ENCODE measurements around the gene AGPAT4.
"Not testable (repeated sequence)": the region's sequence is repeated elsewhere in the genome, so short reads cannot be mapped to it uniquely, and the experiment has no call there.

AGPAT4 gene

GRCh38 chr6:161138543-161139303 is 135.1 kb downstream of the AGPAT4 start:
- peak; percentile 74 for DNase-seq (ENCODE audit: low spot score)

GRCh38 chr6:161137839-161138542 is 135.9 kb downstream of the AGPAT4 start:
- no peak for DNase-seq (ENCODE audit: low spot score)

- no peak for DNase-seq (ENCODE audit: low spot score)
Observed at GRCh38 chr6:161137320-161137719, 136.5 kb downstream of the AGPAT4 start.

- no peak for DNase-seq (ENCODE audit: low spot score)
Observed at GRCh38 chr6:161136655-161137054, 137.2 kb downstream of the AGPAT4 start.

- no peak for DNase-seq (ENCODE audit: low spot score)
Observed at GRCh38 chr6:161135695-161136591, 137.9 kb downstream of the AGPAT4 start.

GRCh38 chr6:161134550-161135298 is 139.1 kb downstream of the AGPAT4 start:
- DNase-seq (ENCODE audit: low spot score), result no peak

- DNase-seq (ENCODE audit: low spot score), result no peak
Observed at GRCh38 chr6:161133963-161134362, 139.9 kb downstream of the AGPAT4 start.

GRCh38 chr6:161132384-161132783 is 141.5 kb downstream of the AGPAT4 start:
- no peak for DNase-seq (ENCODE audit: low spot score)

- no peak for DNase-seq (ENCODE audit: low spot score)
Observed at GRCh38 chr6:161130967-161131766, 142.7 kb downstream of the AGPAT4 start.

- no peak for DNase-seq (ENCODE audit: low spot score)
Observed at GRCh38 chr6:161130541-161130940, 143.3 kb downstream of the AGPAT4 start.

- no peak for DNase-seq (ENCODE audit: low spot score)
Observed at GRCh38 chr6:161128680-161129196, 145.1 kb downstream of the AGPAT4 start.

GRCh38 chr6:161128230-161128629 is 145.6 kb downstream of the AGPAT4 start:
- no peak for DNase-seq (ENCODE audit: low spot score)

GRCh38 chr6:161127071-161127740 is 146.7 kb downstream of the AGPAT4 start:
- no peak for DNase-seq (ENCODE audit: low spot score)

- DNase-seq (ENCODE audit: low spot score), result no peak
Observed at GRCh38 chr6:161125591-161125990, 148.3 kb downstream of the AGPAT4 start.

GRCh38 chr6:161123319-161123718 is 150.5 kb downstream of the AGPAT4 start:
- DNase-seq (ENCODE audit: low spot score), result not testable (repeated sequence)

GRCh38 chr6:161117942-161118341 is 155.9 kb downstream of the AGPAT4 start:
- no peak for DNase-seq (ENCODE audit: low spot score)

- DNase-seq (ENCODE audit: low spot score), result peak; percentile 42
Observed at GRCh38 chr6:161117308-161117707, 156.6 kb downstream of the AGPAT4 start.

GRCh38 chr6:161116554-161116953 is 157.3 kb downstream of the AGPAT4 start:
- no peak for DNase-seq (ENCODE audit: low spot score)

- no peak for DNase-seq (ENCODE audit: low spot score)
Observed at GRCh38 chr6:161115468-161115867, 158.4 kb downstream of the AGPAT4 start.

GRCh38 chr6:161111261-161111660 is 162.6 kb downstream of the AGPAT4 start:
- DNase-seq (ENCODE audit: low spot score), result no peak

Measured in globus pallidus (tissue), 1 donor.